ENCODE data around the gene CDSN.
"Not testable (repeated sequence)": the region's sequence is repeated elsewhere in the genome, so short reads cannot be mapped to it uniquely, and the experiment has no call there.

The CDSN gene

GRCh38 chr6:31075528-31075927 is 44.7 kb downstream of the CDSN start:
- Histone ChIP-seq H3K36me3 (replicated peaks; ENCODE audit: low read depth, low read length) (no peaks in the 10 kb centered on the region), H3K79me2 (ENCODE audit: low read length) (no peaks in the 10 kb centered on the region), H4K20me1 (ENCODE audit: insufficient read depth, low read length) (no peaks in the 10 kb centered on the region)

DNA sequence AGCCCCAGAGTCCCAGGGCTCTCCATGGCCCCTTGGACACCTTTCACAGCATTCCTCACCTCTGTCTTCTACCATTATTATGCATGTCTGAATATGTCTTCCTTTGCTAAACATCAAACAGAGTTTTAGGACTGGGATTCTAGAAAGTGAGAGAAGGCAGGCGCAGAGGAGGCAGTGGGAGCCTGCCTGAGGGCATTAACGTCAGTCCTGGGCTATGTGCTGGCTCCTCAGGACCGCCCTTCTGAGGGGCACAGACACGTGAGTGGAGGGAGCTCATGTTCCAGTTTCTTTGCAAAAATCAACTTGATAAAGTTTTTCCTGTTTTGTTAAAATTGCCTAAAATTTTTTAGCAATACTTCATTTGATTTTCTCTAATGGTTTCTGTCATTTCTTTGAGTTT is 45.8 kb downstream of the CDSN start:
- Histone ChIP-seq H3K79me2 (ENCODE audit: low read length) (no peaks in the 10 kb centered on the region), H3K27me3 (ENCODE audit: low read depth, low read length) (no peaks in the 10 kb centered on the region), H3K9me3 (ENCODE audit: insufficient read depth, low read length) (no peaks in the 10 kb centered on the region), H3K27ac (ENCODE audit: low read length) (no peak overlapping the region), H2AFZ (ENCODE audit: low read depth, low read length) (no peak overlapping the region), H3K4me1 (ENCODE audit: low read length) (peaks cover 7% of the 10 kb centered on the region), H3K9ac (ENCODE audit: low read length) (no peak overlapping the region), H3K4me3 (ENCODE audit: low read length) (no peak overlapping the region), H3K36me3 (replicated peaks; ENCODE audit: low read depth, low read length) (no peaks in the 10 kb centered on the region), H3K4me2 (ENCODE audit: low read length) (no peak overlapping the region), H4K20me1 (ENCODE audit: insufficient read depth, low read length) (no peaks in the 10 kb centered on the region)
- TF ChIP-seq, protein P1, sequence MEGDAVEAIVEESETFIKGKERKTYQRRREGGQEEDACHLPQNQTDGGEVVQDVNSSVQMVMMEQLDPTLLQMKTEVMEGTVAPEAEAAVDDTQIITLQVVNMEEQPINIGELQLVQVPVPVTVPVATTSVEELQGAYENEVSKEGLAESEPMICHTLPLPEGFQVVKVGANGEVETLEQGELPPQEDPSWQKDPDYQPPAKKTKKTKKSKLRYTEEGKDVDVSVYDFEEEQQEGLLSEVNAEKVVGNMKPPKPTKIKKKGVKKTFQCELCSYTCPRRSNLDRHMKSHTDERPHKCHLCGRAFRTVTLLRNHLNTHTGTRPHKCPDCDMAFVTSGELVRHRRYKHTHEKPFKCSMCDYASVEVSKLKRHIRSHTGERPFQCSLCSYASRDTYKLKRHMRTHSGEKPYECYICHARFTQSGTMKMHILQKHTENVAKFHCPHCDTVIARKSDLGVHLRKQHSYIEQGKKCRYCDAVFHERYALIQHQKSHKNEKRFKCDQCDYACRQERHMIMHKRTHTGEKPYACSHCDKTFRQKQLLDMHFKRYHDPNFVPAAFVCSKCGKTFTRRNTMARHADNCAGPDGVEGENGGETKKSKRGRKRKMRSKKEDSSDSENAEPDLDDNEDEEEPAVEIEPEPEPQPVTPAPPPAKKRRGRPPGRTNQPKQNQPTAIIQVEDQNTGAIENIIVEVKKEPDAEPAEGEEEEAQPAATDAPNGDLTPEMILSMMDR (IDR thresholded peaks at IDR 0.05; ENCODE audit: low read depth, low read length): no peak
- no peak for TF ChIP-seq EZH2phosphoT487 (IDR thresholded peaks at IDR 0.05; ENCODE audit: low read depth)

More at GRCh38 chr6:31075528-31075927, 44.7 kb downstream of the CDSN start:
- peaks cover 8% of the 10 kb centered on the region for H3K4me1 ChIP-seq (ENCODE audit: low read length)
- no peak overlapping the region for H3K4me2 ChIP-seq (ENCODE audit: low read length)
- TF ChIP-seq, protein P1 (IDR thresholded peaks at IDR 0.05; ENCODE audit: low read depth, low read length): no peak
- TF ChIP-seq EZH2phosphoT487 (IDR thresholded peaks at IDR 0.05; ENCODE audit: low read depth): no peak
- no peaks in the 10 kb centered on the region for H3K9me3 ChIP-seq (ENCODE audit: insufficient read depth, low read length)
- H3K27me3 ChIP-seq (ENCODE audit: low read depth, low read length): no peaks in the 10 kb centered on the region
- H3K27ac ChIP-seq (ENCODE audit: low read length): no peak overlapping the region
- no peak overlapping the region for H3K9ac ChIP-seq (ENCODE audit: low read length)
- H2AFZ ChIP-seq (ENCODE audit: low read depth, low read length): no peak overlapping the region
- no peak overlapping the region for H3K4me3 ChIP-seq (ENCODE audit: low read length)

GRCh38 chr6:31070711-31071197 is 49.5 kb downstream of the CDSN start:
- Histone ChIP-seq H3K4me1 (ENCODE audit: low read length) (peaks cover 7% of the 10 kb centered on the region), H3K9ac (ENCODE audit: low read length) (no peak overlapping the region), H4K20me1 (ENCODE audit: insufficient read depth, low read length) (no peaks in the 10 kb centered on the region), H3K36me3 (replicated peaks; ENCODE audit: low read depth, low read length) (no peaks in the 10 kb centered on the region), H3K4me3 (ENCODE audit: low read length) (no peak overlapping the region), H3K79me2 (ENCODE audit: low read length) (no peaks in the 10 kb centered on the region), H3K4me2 (ENCODE audit: low read length) (peak overlapping the region; percentile 20; the same call in 1 of the 2 replicates), H3K27ac (ENCODE audit: low read length) (no peak overlapping the region), H2AFZ (ENCODE audit: low read depth, low read length) (no peak overlapping the region), H3K9me3 (ENCODE audit: insufficient read depth, low read length) (no peaks in the 10 kb centered on the region), H3K27me3 (ENCODE audit: low read depth, low read length) (no peaks in the 10 kb centered on the region)
- TF ChIP-seq, protein P1 (IDR thresholded peaks at IDR 0.05; ENCODE audit: low read depth, low read length): peak; percentile 53
- TF ChIP-seq EZH2phosphoT487 (IDR thresholded peaks at IDR 0.05; ENCODE audit: low read depth): no peak

DNA sequence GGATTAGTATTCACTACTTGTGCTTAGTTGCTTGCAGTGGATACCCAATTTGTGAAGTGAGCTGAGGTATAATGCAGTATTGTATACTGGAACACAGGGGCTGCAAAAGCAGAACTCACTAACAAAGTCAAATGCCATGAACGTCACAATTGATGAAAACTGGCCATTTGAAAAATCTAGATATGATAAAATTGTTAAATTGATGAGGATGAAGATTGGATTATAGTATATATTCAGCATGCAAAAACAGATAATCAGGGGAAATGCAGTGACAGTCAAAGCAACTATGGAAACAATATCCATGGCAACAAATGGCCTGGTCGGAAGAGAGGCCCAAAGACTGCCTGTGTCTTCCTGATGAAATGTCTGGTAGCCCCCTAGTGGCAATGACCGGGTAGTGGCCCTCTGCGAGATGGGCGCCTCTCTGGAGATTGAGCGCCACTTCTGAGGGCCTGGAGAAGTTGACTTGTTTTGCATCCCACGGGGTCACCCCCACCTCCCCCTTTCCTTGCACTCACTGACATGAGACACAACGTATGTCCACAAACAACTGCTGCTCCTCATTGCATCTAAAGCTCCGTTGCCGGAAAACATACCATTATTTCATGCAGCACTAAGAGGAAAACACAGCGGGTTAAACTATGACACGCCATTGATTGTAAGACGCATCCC is 51.4 kb downstream of the CDSN start:
- no peak overlapping the region for H2AFZ ChIP-seq (ENCODE audit: low read depth, low read length)

GRCh38 chr6:31067891-31068668 is 52.2 kb downstream of the CDSN start:
- not testable (repeated sequence) for H3K79me2 ChIP-seq (ENCODE audit: low read length); H3K27me3 ChIP-seq (ENCODE audit: low read depth, low read length); H3K36me3 ChIP-seq (replicated peaks; ENCODE audit: low read depth, low read length); H3K9ac ChIP-seq (ENCODE audit: low read length); H4K20me1 ChIP-seq (ENCODE audit: insufficient read depth, low read length); H3K9me3 ChIP-seq (ENCODE audit: insufficient read depth, low read length); H3K27ac ChIP-seq (ENCODE audit: low read length); H3K4me1 ChIP-seq (ENCODE audit: low read length); H3K4me3 ChIP-seq (ENCODE audit: low read length); H2AFZ ChIP-seq (ENCODE audit: low read depth, low read length); H3K4me2 ChIP-seq (ENCODE audit: low read length)

More for the DNA sequence above, 51.4 kb downstream of the CDSN start:
- Histone ChIP-seq H4K20me1 (ENCODE audit: insufficient read depth, low read length) (no peaks in the 10 kb centered on the region), H3K36me3 (replicated peaks; ENCODE audit: low read depth, low read length) (no peaks in the 10 kb centered on the region), H3K9ac (ENCODE audit: low read length) (no peak overlapping the region), H3K4me1 (ENCODE audit: low read length) (peaks cover 7% of the 10 kb centered on the region), H3K4me3 (ENCODE audit: low read length) (no peak overlapping the region), H3K27ac (ENCODE audit: low read length) (no peak overlapping the region), H3K79me2 (ENCODE audit: low read length) (no peaks in the 10 kb centered on the region), H3K4me2 (ENCODE audit: low read length) (no peak overlapping the region), H3K27me3 (ENCODE audit: low read depth, low read length) (no peaks in the 10 kb centered on the region), H3K9me3 (ENCODE audit: insufficient read depth, low read length) (no peaks in the 10 kb centered on the region)
- TF ChIP-seq, protein P1 (IDR thresholded peaks at IDR 0.05; ENCODE audit: low read depth, low read length): peak; percentile 74
- no peak for TF ChIP-seq EZH2phosphoT487 (IDR thresholded peaks at IDR 0.05; ENCODE audit: low read depth)

- not testable (repeated sequence) for H3K27ac ChIP-seq (ENCODE audit: low read length); H3K9ac ChIP-seq (ENCODE audit: low read length); H3K27me3 ChIP-seq (ENCODE audit: low read depth, low read length); H3K9me3 ChIP-seq (ENCODE audit: insufficient read depth, low read length); H4K20me1 ChIP-seq (ENCODE audit: insufficient read depth, low read length); H3K4me2 ChIP-seq (ENCODE audit: low read length); H2AFZ ChIP-seq (ENCODE audit: low read depth, low read length); H3K79me2 ChIP-seq (ENCODE audit: low read length); H3K4me1 ChIP-seq (ENCODE audit: low read length); H3K4me3 ChIP-seq (ENCODE audit: low read length); H3K36me3 ChIP-seq (replicated peaks; ENCODE audit: low read depth, low read length)
These were observed 53.2 kb downstream of the CDSN start for GRCh38 chr6:31067028-31067427.

Data from OCI-LY3 (cell line).